Keratinocyte (primary cell): Measurements from ENCODE around the gene RUSC2.

Experiments used
- EZH2 ChIP-seq: IDR thresholded peaks from one replicate; pipeline ENCODE4 v1.6.1; 2012; ENCODE audit warnings: inconsistent platforms, mild to moderate bottlenecking, low read length, moderate library complexity
- TF ChIP-seq, protein P1 (sequence below), 3 experiments: IDR thresholded peaks in 1 of 3; conservative IDR thresholded peaks in 1 of 3; optimal IDR thresholded peaks in 1 of 3; 2 replicates in 2 of 3; 3 replicates in 1 of 3; pipeline versions ENCODE3 to v1.5.1; 2011; ENCODE audit warnings: low read length in 3 of 3, mild to moderate bottlenecking in 3 of 3, moderate library complexity in 2 of 3, control low read depth in 1 of 3, inconsistent platforms in 1 of 3; ENCODE audit not compliant: insufficient read depth in 2 of 3; ENCODE audit errors: extremely low read depth in 1 of 3

DNA sequence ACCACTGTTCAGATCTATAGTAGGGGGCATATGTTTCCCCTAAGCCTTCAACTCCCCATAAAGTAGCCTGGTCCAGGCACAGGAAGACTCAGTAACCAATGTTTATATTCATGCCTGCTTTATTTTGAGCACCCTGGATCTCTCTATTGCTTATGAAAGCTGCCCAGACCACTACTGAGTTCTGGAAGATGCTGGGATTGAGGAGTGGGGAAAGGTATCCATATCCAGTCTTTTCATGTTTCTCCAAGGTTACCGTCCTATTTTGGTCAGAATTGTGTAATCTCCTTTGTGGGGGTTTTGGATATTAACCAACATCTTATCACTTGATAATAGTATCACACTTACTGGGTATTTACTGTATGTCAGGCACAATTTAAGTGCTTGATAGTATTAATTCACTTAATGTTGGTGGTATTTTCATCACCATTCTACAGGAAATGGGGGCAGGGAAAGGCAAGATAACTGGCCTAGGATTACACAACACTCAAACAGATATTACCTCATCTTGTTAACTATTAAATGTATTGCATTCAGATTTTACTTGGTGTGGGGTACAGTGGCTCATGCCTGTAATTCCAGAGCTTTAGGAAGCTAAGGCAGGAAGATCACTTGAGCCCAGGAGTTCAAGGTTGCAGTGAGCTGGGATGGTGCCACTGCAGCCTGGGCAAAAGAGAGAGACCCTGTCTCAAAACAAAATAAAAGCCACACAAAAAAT, 36.3 kb downstream of the RUSC2 start:
- TF ChIP-seq, protein P1, sequence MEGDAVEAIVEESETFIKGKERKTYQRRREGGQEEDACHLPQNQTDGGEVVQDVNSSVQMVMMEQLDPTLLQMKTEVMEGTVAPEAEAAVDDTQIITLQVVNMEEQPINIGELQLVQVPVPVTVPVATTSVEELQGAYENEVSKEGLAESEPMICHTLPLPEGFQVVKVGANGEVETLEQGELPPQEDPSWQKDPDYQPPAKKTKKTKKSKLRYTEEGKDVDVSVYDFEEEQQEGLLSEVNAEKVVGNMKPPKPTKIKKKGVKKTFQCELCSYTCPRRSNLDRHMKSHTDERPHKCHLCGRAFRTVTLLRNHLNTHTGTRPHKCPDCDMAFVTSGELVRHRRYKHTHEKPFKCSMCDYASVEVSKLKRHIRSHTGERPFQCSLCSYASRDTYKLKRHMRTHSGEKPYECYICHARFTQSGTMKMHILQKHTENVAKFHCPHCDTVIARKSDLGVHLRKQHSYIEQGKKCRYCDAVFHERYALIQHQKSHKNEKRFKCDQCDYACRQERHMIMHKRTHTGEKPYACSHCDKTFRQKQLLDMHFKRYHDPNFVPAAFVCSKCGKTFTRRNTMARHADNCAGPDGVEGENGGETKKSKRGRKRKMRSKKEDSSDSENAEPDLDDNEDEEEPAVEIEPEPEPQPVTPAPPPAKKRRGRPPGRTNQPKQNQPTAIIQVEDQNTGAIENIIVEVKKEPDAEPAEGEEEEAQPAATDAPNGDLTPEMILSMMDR (optimal IDR thresholded peaks at IDR 0.05 in 1 of 3, IDR thresholded peaks at IDR 0.05 in 1 of 3, conservative IDR thresholded peaks at IDR 0.05 in 1 of 3; ENCODE audit: extremely low read depth in 1 of 3, insufficient read depth in 2 of 3, low read length in 3 of 3), result no peak
- no peak for TF ChIP-seq EZH2
